ENCODE measurements around the gene ARHGAP1. TPM values are rescaled to one million over a fixed set of nuclear protein-coding genes. Genes with fewer than 3 reads are reported as not detected.

Gene ARHGAP1
- total RNA-seq, 1 experiment from 2014 or later = 16.1 TPM

DNA sequence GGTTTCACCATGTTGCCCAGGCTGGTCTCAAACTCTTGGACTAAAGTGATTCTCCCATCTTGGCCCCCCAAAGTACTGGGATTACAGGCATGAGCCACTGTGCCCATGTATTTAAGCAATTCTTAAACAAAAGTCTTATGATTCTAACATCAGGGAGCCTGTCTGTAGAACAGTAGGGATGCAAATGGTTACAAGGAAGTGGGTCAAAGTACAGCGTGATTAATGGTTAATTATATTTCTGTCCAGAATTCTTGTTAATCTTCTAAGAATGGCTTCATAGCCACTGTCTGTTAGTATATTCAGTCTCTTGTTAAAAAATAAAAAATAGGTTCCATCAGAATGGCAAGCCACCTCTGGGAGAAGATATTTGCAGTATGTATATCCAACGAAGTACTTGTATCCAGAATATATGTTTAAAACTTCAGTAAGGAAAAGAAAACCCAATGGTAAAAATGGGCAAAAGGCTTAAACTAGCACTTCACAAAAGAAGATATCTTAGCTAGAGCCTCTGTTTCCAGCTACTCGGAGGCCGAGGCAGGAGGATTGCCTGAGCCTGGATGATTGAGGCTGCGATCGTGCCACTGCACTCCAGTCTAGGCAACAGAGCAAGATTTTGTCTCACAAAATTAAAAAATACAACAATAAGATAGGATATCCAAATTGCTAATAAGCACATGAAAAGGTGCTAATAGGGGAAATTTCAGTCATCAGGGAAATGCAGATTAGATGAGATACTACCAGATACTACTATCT lies 60.2 kb downstream of the ARHGAP1 start:
- Histone ChIP-seq H3K36me3 (ENCODE audit: low read depth, low read length) (no peaks in the 10 kb centered on the region; the same call in none of the 2 replicates), H3F3A (ENCODE audit: low read length, unreplicated experiment) (no peaks in the 10 kb centered on the region), H3K27me3 (ENCODE audit: low read length) (no peaks in the 10 kb centered on the region), H3K4me1 (ENCODE audit: insufficient read depth, low read length) (no peaks in the 10 kb centered on the region), H3K4me3 (ENCODE audit: low read length) (no peak overlapping the region), H3K9me2 (replicated peaks; ENCODE audit: low read length) (no peaks in the 10 kb centered on the region), H3K4me2 (ENCODE audit: low read length) (no peak overlapping the region), H4K20me1 (ENCODE audit: low read length) (no peaks in the 10 kb centered on the region), H3K9ac (ENCODE audit: low read length) (no peak overlapping the region), H3K79me2 (ENCODE audit: low read length) (no peaks in the 10 kb centered on the region), H2AFZ (ENCODE audit: low read length) (no peak overlapping the region), H3K27ac (ENCODE audit: low read length) (no peak overlapping the region), H3K9me3 (ENCODE audit: low read length) (no peaks in the 10 kb centered on the region)
- intact Hi-C loops (cut with micrococcal nuclease) = no loop called here
- DNase-seq (no peak), ATAC-seq (no peak)
- CTCF ChIA-PET = no interaction called here
- POLR2A ChIA-PET (ENCODE audit: unreplicated experiment) = no interaction called here
- no peak for TF ChIP-seq EZH2phosphoT487 (IDR thresholded peaks at IDR 0.05; ENCODE audit: borderline replicate concordance, low read length)
- TF ChIP-seq, protein P1, sequence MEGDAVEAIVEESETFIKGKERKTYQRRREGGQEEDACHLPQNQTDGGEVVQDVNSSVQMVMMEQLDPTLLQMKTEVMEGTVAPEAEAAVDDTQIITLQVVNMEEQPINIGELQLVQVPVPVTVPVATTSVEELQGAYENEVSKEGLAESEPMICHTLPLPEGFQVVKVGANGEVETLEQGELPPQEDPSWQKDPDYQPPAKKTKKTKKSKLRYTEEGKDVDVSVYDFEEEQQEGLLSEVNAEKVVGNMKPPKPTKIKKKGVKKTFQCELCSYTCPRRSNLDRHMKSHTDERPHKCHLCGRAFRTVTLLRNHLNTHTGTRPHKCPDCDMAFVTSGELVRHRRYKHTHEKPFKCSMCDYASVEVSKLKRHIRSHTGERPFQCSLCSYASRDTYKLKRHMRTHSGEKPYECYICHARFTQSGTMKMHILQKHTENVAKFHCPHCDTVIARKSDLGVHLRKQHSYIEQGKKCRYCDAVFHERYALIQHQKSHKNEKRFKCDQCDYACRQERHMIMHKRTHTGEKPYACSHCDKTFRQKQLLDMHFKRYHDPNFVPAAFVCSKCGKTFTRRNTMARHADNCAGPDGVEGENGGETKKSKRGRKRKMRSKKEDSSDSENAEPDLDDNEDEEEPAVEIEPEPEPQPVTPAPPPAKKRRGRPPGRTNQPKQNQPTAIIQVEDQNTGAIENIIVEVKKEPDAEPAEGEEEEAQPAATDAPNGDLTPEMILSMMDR (conservative IDR thresholded peaks at IDR 0.05; ENCODE audit: low read depth, low read length) = no peak
- TF ChIP-seq EZH2 (IDR thresholded peaks at IDR 0.05; ENCODE audit: low read length, unreplicated experiment) = no peak
- BruUV-seq (replicated peaks) = no TSS peak

DNA sequence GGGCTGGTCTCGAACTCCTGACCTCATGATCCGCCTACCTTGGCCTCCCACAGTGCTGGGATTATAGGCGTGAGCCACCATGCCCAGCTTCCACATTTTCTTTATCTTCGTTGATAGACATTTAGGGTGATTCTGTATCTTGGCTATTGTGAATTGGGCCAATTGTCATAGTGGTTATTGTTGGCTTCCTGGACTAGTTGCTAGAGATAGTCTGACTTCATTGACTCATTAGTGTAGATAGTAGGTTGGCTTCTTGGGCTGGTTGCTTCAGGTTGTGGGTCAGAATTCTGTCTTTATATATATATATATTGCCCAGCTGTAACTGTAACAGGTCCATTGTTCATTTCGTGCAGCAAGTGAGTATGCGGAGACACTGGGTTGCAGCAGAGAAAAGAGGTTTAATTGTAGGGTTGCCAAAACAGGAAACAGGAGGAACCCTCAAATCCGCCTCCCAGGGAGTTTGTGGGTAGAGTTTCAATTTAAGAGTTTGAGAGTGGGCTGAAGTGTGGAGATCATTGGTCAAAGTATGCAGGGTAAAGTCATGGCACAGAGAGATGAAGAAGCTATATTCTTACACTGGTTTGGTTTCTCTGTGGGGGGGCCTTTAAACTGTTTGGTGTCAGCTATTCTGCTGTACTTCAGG lies 61.1 kb downstream of the ARHGAP1 start:
- Histone ChIP-seq H3K9ac (ENCODE audit: low read length) (no peak overlapping the region), H4K20me1 (ENCODE audit: low read length) (no peaks in the 10 kb centered on the region), H3K4me2 (ENCODE audit: low read length) (no peak overlapping the region), H3K36me3 (ENCODE audit: low read depth, low read length) (no peaks in the 10 kb centered on the region; the same call in none of the 2 replicates), H3K27ac (ENCODE audit: low read length) (no peak overlapping the region), H3K4me3 (ENCODE audit: low read length) (no peak overlapping the region), H2AFZ (ENCODE audit: low read length) (no peak overlapping the region), H3K9me3 (ENCODE audit: low read length) (no peaks in the 10 kb centered on the region), H3K9me2 (replicated peaks; ENCODE audit: low read length) (no peaks in the 10 kb centered on the region), H3K4me1 (ENCODE audit: insufficient read depth, low read length) (no peaks in the 10 kb centered on the region), H3K27me3 (ENCODE audit: low read length) (no peaks in the 10 kb centered on the region), H3F3A (ENCODE audit: low read length, unreplicated experiment) (no peaks in the 10 kb centered on the region), H3K79me2 (ENCODE audit: low read length) (no peaks in the 10 kb centered on the region)
- intact Hi-C loops (cut with micrococcal nuclease) = no loop called here
- TF ChIP-seq EZH2phosphoT487 (IDR thresholded peaks at IDR 0.05; ENCODE audit: borderline replicate concordance, low read length) (no peak), EZH2 (IDR thresholded peaks at IDR 0.05; ENCODE audit: low read length, unreplicated experiment) (no peak)
- TF ChIP-seq, protein P1 (conservative IDR thresholded peaks at IDR 0.05; ENCODE audit: low read depth, low read length) = no peak
- DNase-seq (no peak), ATAC-seq (no peak)
- POLR2A ChIA-PET (ENCODE audit: unreplicated experiment) = no interaction called here
- BruUV-seq (replicated peaks) = no TSS peak
- CTCF ChIA-PET = no interaction called here

DNA sequence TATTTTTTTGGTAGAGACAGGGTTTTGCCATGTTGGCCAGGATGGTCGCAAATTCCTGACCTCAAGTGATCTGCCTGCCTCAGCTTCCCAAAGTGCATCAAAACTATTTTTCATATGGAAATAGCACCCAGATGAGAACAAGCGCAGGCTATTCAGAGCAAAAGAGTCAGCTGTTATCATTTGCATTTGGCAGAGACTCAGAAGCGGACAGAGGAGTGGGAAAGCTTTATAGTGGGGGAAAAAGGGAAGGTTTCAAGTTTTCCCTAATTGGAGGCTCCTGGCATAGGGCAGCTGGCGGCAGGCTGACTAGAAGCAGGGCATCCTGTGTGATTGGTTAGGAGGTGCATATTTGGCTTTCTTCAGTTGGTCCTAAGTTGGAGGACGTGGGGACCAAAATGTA lies 62.9 kb downstream of the ARHGAP1 start:
- intact Hi-C loops (cut with micrococcal nuclease) = no loop called here
- Histone ChIP-seq H3K27me3 (ENCODE audit: low read length) (no peaks in the 10 kb centered on the region), H2AFZ (ENCODE audit: low read length) (no peak overlapping the region), H3K79me2 (ENCODE audit: low read length) (no peaks in the 10 kb centered on the region), H3K27ac (ENCODE audit: low read length) (no peak overlapping the region), H3K4me1 (ENCODE audit: insufficient read depth, low read length) (no peaks in the 10 kb centered on the region), H4K20me1 (ENCODE audit: low read length) (no peaks in the 10 kb centered on the region), H3K36me3 (ENCODE audit: low read depth, low read length) (no peaks in the 10 kb centered on the region; the same call in none of the 2 replicates), H3K9me3 (ENCODE audit: low read length) (no peaks in the 10 kb centered on the region), H3K4me3 (ENCODE audit: low read length) (no peak overlapping the region), H3K4me2 (ENCODE audit: low read length) (no peak overlapping the region), H3F3A (ENCODE audit: low read length, unreplicated experiment) (no peaks in the 10 kb centered on the region), H3K9me2 (replicated peaks; ENCODE audit: low read length) (no peaks in the 10 kb centered on the region), H3K9ac (ENCODE audit: low read length) (no peak overlapping the region)
- ChIA-PET POLR2A (ENCODE audit: unreplicated experiment) (no interaction called here), CTCF (no interaction called here)
- no TSS peak for BruUV-seq (replicated peaks)
- ATAC-seq = no peak
- no peak for TF ChIP-seq EZH2phosphoT487 (IDR thresholded peaks at IDR 0.05; ENCODE audit: borderline replicate concordance, low read length)
- TF ChIP-seq EZH2 (IDR thresholded peaks at IDR 0.05; ENCODE audit: low read length, unreplicated experiment) = no peak
- TF ChIP-seq, protein P1 (conservative IDR thresholded peaks at IDR 0.05; ENCODE audit: low read depth, low read length) = no peak
- DNase-seq = no peak

Measured in PC-3 (cell line).